HG02588 (cell line): Measurements from ENCODE around the gene PRM1.
"Not testable (repeated sequence)": the region's sequence is repeated elsewhere in the genome, so short reads cannot be mapped to it uniquely, and the experiment has no call there.

Experiments
- ATAC-seq: cut with Tn5 transposase; IDR thresholded peaks from one replicate; pipeline ENCODE4 v1.9.1; 2021; ENCODE audit warnings: mild to moderate bottlenecking, moderate library complexity; ENCODE audit not compliant: unreplicated experiment

PRM1 gene

DNA sequence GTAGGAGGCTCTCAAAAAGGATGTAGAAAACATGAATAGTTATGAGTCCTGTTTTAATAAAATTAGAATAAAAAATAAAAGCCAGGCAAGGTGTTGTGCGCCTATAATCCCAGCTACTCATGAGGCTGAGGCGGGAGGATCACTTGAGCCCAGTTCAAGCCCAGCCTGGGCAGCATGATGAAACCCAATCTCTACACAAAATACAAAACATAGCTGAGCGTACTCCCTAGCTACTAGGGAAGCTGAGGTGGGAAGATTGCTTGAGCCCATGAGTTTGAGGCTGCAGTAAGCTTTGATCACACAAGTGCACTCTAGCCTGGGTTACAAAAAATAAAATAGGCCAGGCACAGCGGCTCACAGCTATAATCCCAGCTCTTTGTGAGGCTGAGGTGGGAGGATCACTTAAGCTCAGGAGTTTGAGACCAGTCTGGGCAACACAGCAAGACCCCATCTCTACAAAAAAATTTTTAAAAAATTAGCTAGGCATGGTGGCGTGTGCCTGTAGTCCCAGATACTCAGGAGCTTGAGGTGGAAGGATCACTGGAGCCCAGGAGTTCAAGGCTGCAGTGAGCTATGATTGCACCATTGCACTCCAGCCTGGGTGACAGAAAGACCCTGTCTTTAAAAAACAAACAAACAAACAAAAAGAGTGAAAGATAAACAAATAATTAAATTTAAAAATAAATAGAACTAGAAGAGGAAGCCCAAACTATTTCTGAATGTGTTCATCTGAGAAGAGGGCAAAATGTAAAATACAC lies 17.2 kb upstream of the PRM1 start:
- ATAC-seq: no peak

DNA sequence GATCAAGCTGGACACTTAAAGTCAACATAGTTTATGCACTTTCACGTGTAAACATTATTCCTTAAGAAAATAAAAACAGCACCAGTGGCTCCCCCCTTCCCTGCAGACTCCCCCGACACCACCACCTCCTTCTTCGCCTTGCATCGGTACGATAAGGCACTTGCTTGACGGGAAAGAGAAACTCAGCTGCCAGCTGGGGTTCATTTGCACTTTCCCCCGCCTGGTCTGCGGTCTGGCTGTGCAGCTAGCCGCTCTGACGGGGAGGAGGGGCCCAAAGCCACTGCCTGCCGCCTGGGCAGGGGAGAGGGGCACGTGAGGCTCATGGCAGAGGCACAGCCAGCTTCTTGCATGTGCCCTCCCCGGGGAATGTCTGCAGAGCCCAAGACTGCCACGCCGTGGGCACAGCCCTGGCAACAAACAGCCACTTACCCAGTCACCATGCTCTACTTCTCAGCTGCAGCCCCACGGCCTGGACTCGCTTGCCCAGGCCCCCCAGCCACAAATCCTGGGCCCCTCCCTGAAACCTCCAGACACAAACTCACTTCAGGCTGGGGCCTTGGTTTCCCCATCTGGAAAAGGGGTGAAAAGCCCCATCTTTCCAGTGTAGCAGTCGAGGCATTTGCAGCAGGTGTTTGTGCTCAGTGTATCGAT lies 16.5 kb upstream of the PRM1 start:
- peak; percentile 81 for ATAC-seq

DNA sequence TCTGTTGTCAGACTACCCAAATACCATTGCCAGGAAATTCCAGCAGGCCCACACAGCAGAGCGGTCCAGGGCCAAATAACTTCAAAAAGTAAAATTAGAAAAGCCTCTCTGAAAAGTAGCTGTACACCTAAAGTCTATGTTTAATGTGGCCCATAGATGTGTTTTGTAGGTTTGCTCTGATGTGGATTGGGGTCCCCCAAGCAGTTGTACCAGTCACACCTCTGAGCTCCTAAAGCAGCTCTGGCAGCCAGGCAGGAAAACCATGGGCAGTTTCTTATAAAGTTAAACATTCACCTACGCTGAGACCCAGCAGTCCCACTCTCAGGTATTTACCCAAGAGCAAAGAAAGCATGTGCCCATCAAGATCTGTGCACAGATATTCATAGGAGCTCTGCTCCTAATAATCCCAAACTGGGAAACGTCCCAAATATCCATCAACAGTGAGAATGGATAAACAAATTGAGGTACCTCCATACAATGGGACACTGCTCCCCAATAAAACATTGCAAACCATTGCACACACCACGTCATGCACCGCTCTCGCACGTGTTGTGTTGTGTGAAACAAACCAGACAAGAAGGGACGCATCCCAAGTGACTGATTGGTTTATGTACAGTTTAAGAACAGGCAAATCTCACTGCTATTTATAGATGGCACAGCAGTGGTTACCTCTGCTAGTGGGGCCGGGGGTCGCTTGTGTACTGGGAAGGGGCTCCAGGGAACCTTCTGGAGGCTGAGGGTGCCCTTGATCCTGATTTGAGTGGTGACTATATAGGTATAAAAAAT lies 15.8 kb upstream of the PRM1 start:
- peak; percentile 21 for ATAC-seq

DNA sequence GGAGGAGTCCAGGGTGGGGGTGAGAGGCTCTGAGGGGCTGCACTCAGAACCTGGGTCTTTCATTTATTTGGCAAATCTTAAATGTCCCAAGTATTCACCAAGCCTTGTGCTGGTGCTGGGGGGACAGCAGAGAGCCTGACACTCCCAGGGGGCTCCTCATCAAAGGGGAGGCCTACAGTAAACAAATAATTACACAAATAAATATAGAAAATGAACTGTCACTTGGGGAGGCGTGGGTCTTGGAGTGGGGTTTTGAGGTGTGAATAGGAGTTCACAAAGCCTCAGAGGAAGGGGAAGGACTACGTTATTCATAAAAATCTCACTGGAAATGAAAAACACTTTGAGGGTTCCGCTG lies 15.2 kb upstream of the PRM1 start:
- no peak for ATAC-seq

DNA sequence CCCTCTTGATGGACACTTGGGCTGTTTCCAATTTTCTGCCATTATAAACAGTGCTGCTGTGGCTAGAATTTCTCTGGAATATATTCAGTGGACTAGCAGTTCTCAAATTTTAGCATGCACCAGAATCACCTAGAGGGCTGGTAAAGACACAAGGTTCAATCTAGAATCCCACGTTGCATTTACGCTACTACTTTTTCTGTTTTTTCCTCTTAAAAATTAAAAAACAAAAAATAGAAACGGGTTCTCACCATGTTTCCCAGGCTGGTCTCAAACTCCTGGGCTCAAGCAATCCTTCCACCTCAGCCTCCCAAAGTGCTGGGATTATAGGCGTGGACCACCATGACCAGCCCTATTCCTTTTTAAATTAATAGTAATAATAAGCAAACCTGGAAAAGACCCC lies 14.5 kb upstream of the PRM1 start:
- ATAC-seq: no peak

DNA sequence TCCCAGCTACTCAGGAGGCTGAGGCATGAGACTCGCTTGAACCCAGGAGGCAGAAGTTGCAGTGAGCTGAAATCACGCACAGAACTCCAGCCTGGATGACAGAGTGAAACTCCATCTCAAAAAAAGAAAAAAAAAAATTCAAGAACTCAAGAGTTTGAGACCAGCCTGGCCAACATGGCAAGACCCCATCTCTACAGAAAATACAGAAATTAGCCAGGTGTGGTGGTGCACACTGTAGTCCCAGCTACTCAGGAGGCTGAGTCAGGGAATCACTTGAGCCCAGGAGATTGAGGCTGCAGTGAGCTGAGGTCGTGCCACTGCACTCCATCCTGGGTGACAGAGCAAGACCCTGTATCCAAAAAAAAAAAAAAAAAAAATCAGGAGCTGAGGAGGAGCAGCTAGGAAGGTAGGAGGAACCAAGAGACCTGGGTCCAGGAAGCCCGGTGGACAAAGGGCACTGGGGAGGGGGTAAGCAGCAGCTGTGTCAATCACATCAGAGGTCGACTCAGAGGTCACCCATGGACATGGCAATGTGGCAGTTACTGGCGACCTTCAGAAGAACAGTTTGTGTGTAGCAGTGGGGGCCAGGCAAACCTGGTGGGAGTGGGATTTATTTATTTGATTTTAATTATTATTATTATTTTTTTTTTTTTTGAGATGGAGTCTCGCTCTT lies 11.1 kb upstream of the PRM1 start:
- ATAC-seq: no peak

DNA sequence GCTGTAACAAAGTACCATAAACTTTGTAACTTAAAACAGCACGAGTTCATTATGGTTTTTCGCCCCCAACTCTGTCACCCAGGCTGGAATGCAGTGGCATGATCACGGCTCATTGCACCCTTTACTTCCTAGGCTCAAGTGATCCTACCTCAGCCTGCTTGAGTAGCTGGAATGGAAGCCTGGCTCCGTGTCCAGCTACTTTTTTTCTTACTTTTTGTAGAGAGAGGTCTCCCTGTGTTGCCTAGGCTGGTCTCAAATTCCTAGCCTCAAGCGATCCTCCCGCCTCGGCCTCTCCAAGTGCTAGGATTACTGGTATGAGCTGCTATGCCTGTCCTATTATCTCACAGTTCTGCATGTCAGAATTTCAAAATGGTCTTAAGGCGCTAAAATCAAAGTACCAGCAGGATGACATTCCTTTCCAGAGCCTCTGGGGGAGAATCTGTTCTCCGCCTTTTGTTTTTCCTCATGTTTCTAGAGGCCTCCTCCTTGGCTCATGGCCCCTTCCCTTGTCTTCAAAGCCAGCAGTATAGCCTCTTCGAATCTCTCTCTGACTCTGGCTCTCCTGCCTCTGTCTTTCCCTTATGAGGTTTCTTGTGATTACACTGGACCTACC lies 10.1 kb upstream of the PRM1 start:
- ATAC-seq: no peak

DNA sequence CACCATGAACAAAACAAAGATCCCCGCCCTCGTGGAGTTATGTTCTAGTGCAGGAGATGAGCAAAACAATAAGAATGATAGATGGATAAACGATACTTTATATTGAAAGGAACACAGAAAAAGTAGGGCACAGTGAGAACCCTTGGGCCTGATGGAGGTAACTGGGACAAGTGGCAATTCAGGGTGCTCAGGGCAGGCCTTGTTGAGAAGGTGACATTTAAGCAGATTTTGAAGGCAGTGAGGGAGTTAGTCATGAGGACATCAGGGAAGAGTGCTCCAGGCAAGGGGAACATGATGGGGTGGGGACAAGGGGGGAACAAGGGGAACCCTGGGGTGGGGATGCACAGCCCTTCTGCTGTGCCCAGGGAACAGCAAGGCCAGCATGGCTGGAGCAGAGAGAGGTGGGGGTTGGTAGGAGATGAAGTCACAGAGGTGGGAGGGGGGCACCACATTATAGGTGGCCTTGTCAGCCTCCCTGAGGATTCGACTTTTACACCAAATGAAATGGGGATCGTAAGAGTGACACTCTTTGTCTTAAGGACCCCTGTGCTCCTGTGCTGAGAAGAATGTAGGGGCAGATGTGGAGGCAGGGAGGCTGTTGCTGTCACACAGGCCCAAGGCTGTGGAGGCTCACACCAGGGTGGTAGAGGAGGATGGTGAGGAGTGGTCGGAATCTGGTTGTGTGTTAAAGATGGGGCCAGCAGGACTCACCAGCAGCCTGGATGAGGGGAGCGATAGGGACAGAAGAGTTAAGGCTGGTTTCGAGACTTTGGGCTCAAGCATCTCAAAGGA lies 9.2 kb upstream of the PRM1 start:
- no peak for ATAC-seq

DNA sequence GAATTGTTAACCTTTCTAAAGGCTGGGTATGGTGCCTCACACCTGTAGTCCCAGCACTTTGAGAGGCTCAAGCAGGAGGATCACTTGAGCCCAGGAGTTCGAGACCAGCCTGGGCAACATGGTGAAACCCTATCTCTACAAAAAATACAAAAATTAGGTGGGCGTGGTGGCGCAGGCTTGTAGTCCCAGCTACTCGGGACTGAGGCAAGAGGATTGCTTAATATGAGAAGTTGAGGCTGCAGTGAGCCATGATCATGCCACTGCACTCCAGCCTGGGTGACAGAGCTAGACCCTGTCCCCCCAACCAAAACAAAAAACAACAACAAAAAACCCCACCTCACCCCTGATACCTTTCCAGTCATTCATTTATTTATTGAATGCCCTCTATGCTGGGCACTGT lies 8.6 kb upstream of the PRM1 start:
- not testable (repeated sequence) for ATAC-seq

DNA sequence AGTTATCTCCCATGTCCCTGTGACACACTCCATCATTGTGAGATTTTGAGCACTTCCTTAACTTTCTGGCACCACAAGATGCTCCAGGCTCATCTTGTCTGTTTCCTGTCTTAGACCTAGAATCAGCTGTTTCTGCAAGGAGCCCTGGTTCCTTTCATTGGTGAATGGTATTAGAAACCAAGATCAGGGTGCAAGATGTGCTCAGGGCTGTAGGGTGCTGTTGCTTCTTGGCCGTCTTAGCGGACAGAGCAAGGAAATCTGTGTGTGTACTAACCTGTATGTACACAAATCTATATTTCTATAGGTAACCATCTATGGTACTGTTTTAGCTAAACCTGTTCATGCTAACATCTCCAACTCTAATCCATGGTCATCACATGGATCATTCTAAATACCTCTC lies 8.1 kb upstream of the PRM1 start:
- no peak for ATAC-seq

DNA sequence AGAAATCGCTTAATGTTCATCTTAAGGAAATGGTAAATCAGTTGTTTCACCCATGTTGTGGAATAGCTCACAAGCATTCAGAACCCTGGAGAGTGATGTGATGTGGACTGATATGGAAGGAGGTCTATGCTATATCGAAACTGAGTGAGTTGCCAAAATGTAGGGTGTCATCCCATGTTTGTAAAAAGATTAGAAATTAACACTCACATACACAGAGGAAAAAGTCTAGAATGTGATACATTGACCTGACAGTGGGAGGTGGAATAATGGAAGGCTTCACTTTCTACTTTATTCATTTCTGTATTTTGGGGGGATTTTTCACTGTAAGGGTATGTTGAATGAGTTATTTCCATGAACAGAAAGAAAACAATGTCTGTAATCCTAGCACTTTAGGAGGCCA lies 4.7 kb upstream of the PRM1 start:
- ATAC-seq: no peak

DNA sequence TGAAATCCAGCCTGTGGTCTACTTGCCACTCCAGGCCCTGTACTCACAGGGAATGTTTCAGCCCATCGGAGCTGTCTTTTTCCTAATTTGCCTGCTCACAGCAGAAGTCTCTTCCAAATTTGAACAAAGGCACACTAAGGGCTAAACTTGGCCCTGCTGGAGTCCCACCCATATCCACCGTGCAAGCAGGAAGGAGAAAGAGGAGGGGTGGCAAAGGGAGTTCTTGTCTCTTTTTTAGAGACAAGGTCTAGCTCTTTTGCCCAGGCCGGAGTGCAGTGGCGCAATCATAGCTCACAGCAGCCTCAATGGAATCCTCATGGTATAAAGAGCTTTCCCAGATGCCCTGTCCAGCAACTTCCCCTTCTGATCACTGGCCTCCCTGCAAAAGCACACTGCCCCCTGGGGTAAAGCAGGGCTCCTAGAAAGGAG lies 2.7 kb upstream of the PRM1 start:
- ATAC-seq: no peak

DNA sequence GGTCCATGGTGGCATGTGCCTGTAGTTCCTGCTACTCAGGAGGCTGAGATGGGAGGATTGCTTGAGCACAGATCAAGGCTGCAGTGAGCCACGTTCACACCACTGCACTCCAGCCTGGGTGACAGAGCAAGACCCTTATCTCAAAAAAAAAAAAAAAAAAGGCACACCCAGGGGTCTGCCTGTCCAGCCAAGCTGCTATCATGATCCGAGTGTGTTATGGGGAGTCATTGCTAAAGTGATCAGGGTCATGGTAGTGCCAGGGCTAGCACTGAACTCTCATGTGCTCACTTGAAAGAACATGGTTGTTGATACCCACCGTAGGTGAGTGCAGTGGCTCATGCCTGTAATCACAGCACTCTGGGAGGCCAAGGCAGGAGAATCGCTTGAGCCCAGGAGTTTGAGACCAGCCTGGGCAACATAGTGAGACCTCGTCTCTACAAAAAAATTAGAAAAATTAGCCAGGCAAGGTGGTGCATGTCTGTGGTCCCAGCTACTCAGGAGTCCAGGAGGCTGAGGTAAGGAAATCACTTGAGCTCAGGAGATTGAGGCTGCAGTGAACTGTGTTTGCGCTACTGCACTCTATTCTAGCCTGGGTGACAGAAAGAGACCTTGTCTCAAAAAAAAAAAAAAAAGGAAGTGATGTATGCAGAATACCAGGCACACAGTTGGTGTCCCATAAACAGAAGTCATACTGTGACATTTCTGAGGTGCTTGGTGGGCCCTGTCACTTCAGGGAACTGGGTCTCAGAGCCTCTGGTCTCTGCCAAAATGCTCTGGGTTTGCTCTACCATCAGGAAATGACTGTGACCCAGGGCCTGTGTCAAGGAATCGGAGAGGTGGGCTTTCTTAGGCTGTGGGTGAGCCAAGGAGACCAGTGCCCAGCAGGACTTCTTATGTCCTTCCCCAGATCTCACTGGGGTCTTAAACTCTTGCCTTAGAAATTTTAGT lies 2.2 kb downstream of the PRM1 start:
- ATAC-seq: no peak

DNA sequence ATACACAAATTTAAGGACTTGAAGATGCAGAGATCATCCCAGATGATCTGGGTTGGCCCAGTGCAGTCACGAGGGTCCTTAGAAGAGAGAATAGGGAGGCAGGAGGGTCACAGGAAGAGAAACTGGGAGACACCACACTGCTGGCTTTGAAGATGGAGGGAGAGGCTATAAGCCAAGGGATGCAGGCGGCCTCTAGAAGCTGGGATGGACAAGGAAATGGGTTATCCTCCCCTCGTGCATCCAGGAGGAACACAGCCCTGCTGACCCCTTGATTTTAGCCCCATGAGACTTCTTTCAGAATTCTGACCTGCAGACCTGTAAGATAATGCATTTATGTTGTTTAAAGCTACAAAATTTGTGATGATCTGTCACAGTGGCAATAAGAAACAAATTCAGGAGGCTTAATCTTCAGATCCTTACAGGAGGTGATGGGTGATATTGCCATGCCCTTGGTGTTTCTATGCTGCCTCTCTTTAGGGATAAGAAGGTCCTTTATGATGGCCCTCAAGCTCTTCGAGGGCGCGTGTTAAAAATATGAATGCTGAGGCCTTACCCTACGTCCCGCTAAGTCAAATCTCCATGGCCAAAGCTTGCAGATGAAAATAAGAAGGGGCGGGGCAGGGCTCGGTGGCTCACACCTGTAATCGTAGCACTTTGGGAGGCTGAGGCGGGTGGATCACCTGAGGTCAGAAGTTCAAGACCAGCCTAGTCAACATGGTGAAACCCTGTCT lies 3.4 kb downstream of the PRM1 start:
- ATAC-seq: no peak

DNA sequence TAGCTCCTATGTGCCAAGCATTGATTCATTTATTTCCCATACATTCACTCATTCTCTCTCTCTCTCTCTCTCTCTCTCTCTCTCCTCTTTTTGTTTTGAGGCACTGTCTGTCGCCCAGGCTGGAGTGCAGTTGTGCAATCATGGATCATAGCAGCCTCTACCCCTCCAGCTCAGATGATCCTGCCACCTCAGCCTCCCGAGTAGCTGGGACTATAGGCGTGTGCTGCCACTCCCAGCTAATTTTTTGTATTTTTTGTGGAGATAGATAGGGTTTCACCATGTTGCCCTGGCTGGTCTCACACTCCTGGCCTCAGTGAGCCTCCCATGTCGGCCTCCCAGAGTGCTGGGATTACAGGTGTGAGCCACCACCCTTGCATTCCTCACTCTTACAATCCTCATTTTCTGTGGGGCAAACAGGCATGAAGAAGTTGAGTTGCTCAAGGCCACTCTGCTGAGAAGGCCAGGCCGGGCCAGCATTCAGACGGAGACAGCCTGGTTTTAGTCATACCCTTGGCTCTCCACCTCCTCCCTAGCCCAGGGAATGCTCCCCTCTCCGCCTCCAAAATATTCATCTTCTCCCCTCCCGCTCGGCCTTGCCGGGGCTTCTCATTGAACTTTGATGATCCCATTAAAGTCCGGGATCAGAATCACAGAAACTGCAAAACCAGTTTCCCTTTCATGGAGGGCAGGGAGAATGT lies 4.1 kb downstream of the PRM1 start:
- ATAC-seq: no peak

DNA sequence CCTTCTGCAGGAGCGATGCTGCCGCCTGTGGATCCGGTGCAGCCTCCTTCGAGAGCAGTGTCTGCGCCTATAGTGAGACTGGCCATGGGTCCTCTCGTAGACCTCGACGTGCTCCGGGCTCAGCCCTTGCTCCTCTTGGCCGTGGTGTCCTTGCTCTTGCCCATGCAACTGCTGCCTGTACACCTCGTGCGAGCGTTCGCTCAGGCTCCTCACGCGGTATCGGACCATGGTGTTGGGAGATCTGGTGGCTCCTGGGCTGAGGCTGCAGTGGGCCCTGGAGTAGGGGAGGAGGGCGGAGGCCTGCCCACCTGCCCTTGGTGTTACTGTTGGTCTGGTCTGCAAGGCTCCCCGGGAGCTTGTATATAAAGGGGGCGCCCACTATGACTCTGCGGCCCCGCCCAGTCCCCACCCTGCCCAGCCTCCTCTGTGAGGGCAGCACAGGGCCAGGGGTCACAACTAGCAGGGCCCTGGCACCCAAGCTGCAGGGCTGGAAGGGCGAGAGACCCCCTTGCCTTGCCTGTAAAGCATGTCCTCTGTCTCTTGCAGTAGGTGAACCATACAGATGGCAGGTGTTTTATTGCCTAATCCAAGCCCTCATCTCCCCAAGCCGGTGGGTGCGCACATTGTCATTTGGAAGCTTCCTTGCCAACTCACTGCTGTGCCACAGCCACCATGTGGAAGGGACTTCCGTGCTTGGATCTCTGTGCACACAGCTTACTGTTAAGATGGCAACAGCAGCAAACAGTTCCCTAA lies 4.8 kb downstream of the PRM1 start, which contains the start of gene PRM2:
Gene PRM2, minus strand, starts transcription at position 338 of the 753 bp plus-strand sequence. Its CDS starts 110 bp downstream, at position 228.
- ATAC-seq: no peak

DNA sequence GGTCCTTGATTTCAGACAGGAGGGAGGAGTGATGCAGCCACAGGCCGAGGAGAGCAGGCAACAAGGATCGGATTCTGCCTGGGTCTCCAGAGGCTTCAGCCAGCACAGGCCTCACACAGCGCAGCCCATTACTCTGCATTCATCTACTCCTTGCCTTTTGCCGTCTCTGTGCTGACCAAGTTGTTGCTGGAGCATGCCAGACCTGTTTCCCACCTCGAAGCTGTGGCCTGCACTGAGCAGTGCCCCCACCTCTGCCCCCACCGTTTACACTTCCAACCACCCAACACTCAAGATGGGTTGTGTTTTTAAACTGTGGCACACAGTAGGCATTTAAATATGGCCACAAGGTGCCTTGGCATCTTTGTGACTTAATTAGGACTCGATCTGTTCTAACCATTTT lies 6.2 kb downstream of the PRM1 start:
- ATAC-seq: no peak
